ENCODE measurements around the gene DDIT4. TPM values are rescaled to one million over a fixed set of nuclear protein-coding genes. Genes with fewer than 3 reads are reported as not detected.
A peak's percentile ranks its signal among the peaks of the same experiment; 100 is the strongest.

Gene DDIT4
- total RNA-seq, 1 experiment from 2014 or later: 157 TPM

- ATAC-seq: no peak
- CTCF ChIA-PET: interaction anchor here (0.6 kb wide), 1 partner anchor 94 kb away, joined by 7 read pairs; no protein-coding TSS in a partner anchor
- BruUV-seq (replicated peaks): no TSS peak
- Histone ChIP-seq H3K4me1 (ENCODE audit: control insufficient read depth, insufficient read depth, low read length) (peaks cover 60% of the 10 kb centered on the region), H3K9me3 (ENCODE audit: control insufficient read depth, insufficient read depth, low read depth, low read length) (no peaks in the 10 kb centered on the region), H3K27me3 (ENCODE audit: control insufficient read depth, insufficient read depth, low read length) (no peaks in the 10 kb centered on the region), H3K27ac (ENCODE audit: low read length) (peak overlapping the region; percentile 99), H3K4me3 (ENCODE audit: low read depth in 2 of 2, low read length in 2 of 2) (no peak overlapping the region), H3K36me3 (ENCODE audit: control insufficient read depth, insufficient read depth, low read length) (no peaks in the 10 kb centered on the region)
- in situ Hi-C loops (cut with HindIII; ENCODE audit: low pct_unique_long_range_greater_than_20kb, low sequenced_read_pairs): loop anchor here (25.0 kb wide), 1 partner anchor 353 kb away; the partner anchor contains the start of gene CHST3
- TF ChIP-seq POLR2AphosphoS5 (IDR thresholded peaks at IDR 0.05; ENCODE audit: low read depth, low read length): no peak
- no peak for TF ChIP-seq REST (IDR thresholded peaks at IDR 0.05; ENCODE audit: insufficient read depth in 1 of 2, low read depth in 2 of 2, low read length in 1 of 2)
- no peak for TF ChIP-seq CTCF (IDR thresholded peaks at IDR 0.05)
- no peak for TF ChIP-seq TCF7L2 (IDR thresholded peaks at IDR 0.05; ENCODE audit: low read depth, low read length)
- intact Hi-C loops (cut with micrococcal nuclease; ENCODE audit: unreplicated experiment): no loop called here
- DNase-seq (ENCODE audit: low read depth, low spot score): no peak
- POLR2A ChIA-PET: interaction anchor here (0.6 to 0.8 kb wide), 4 partner anchors 11 to 37 kb away, joined by 3 to 6 read pairs (median 4); no protein-coding TSS in a partner anchor
Measured at GRCh38 chr10:72315054-72315453, 41.3 kb downstream of the DDIT4 start.

GRCh38 chr10:72315611-72316385 lies 42.1 kb downstream of the DDIT4 start:
- CTCF ChIA-PET: interaction anchor here (0.6 kb wide), 2 partner anchors 8 to 67 kb away, joined by 3 to 5 read pairs; no protein-coding TSS in a partner anchor
- POLR2A ChIA-PET: interaction anchor here (0.5 kb wide), 1 partner anchor 26 kb away, joined by 7 read pairs; no protein-coding TSS in a partner anchor
- no peak for DNase-seq (ENCODE audit: low read depth, low spot score)
- Histone ChIP-seq H3K4me1 (ENCODE audit: control insufficient read depth, insufficient read depth, low read length) (peaks cover 60% of the 10 kb centered on the region), H3K27me3 (ENCODE audit: control insufficient read depth, insufficient read depth, low read length) (no peaks in the 10 kb centered on the region), H3K9me3 (ENCODE audit: control insufficient read depth, insufficient read depth, low read depth, low read length) (no peaks in the 10 kb centered on the region), H3K36me3 (ENCODE audit: control insufficient read depth, insufficient read depth, low read length) (no peaks in the 10 kb centered on the region), H3K4me3 (ENCODE audit: low read depth in 2 of 2, low read length in 2 of 2) (no peak overlapping the region), H3K27ac (ENCODE audit: low read length) (peak overlapping the region; percentile 99)
- in situ Hi-C loops (cut with HindIII; ENCODE audit: low pct_unique_long_range_greater_than_20kb, low sequenced_read_pairs) (loop anchor here (25.0 kb wide), 1 partner anchor 353 kb away; the partner anchor contains the start of gene CHST3), intact Hi-C loops (cut with micrococcal nuclease; ENCODE audit: unreplicated experiment) (no loop called here)
- TF ChIP-seq TCF7L2 (IDR thresholded peaks at IDR 0.05; ENCODE audit: low read depth, low read length): peak; percentile 42; the same call in 1 of the 2 replicates
- TF ChIP-seq POLR2AphosphoS5 (IDR thresholded peaks at IDR 0.05; ENCODE audit: low read depth, low read length): peak; percentile 92; the same call in 1 of the 2 replicates
- TF ChIP-seq CTCF (IDR thresholded peaks at IDR 0.05): no peak
- no peak for TF ChIP-seq REST (IDR thresholded peaks at IDR 0.05; ENCODE audit: insufficient read depth in 1 of 2, low read depth in 2 of 2, low read length in 1 of 2)
- TF ChIP-seq SIN3A (IDR thresholded peaks at IDR 0.05; ENCODE audit: borderline replicate concordance, insufficient read depth, low read depth, low read length): 0 out of 2 replicates have a peak, but pooled peaks have one; percentile 41
- ATAC-seq: peak; percentile 56
- no TSS peak for BruUV-seq (replicated peaks)
